AG09319 (cell line): ENCODE data around the gene PCSK5.

ENCODE experiments used
- DNase-seq: peaks from one replicate; pipeline ENCODE4 v3.0.0-alpha.2; 2010; ENCODE audit warnings: low read depth; ENCODE audit errors: extremely low read depth
- TF ChIP-seq, protein P1 (sequence below): IDR thresholded peaks from 2 replicates; pipeline ENCODE4 v1.5.1; 2011; ENCODE audit warnings: low read depth, mild to moderate bottlenecking, inconsistent platforms, low read length, moderate library complexity

The PCSK5 gene

DNA sequence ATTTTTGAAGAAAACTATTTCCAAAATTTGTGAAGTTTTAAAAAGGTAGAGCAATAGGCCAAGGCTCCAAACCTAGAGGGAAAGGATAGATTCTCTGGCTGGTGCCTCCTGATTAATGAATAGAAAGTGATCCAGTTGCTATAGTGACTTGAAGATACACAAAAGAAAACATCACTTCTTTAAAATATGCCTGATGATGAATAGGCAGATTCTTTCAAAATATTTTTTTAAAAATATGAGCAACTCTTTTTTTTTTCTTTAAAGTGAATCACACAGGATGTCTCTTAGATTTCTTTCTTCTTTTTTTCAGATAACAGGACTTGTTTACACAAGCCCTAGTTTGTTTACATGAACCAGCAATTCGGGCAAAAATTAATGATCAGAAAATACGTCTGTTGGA lies 379.3 kb downstream of the PCSK5 start:
- TF ChIP-seq, protein P1, sequence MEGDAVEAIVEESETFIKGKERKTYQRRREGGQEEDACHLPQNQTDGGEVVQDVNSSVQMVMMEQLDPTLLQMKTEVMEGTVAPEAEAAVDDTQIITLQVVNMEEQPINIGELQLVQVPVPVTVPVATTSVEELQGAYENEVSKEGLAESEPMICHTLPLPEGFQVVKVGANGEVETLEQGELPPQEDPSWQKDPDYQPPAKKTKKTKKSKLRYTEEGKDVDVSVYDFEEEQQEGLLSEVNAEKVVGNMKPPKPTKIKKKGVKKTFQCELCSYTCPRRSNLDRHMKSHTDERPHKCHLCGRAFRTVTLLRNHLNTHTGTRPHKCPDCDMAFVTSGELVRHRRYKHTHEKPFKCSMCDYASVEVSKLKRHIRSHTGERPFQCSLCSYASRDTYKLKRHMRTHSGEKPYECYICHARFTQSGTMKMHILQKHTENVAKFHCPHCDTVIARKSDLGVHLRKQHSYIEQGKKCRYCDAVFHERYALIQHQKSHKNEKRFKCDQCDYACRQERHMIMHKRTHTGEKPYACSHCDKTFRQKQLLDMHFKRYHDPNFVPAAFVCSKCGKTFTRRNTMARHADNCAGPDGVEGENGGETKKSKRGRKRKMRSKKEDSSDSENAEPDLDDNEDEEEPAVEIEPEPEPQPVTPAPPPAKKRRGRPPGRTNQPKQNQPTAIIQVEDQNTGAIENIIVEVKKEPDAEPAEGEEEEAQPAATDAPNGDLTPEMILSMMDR, result no peak
- no peak for DNase-seq

- TF ChIP-seq, protein P1, result no peak
- no peak for DNase-seq
Measured at GRCh38 chr9:76271755-76272154, 381.3 kb downstream of the PCSK5 start.

GRCh38 chr9:76289042-76289441 lies 398.6 kb downstream of the PCSK5 start:
- TF ChIP-seq, protein P1, result no peak

DNA sequence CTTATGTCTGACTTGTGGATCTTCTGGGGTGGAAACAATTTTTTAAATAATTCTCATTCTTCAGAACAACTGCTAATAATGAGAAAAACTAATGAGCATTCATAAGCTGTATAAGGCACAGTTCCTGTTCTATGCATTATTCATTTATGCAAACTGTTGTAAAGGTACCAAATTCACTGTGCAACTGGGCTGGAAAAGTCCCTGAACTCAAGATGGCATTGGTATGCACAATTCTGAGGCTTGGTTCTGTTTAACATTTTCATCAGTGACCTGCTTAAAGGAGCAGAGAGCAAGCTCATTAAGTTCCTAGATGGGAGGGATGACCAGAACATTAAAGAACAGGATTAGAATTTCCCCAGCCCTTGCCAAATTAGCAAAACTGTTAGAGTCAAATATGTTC lies 399.2 kb downstream of the PCSK5 start:
- DNase-seq, result no peak
- TF ChIP-seq, protein P1, result no peak

More at GRCh38 chr9:76289042-76289441, 398.6 kb downstream of the PCSK5 start:
- DNase-seq, result no peak

GRCh38 chr9:76290555-76290954 lies 400.1 kb downstream of the PCSK5 start:
- DNase-seq, result no peak
- TF ChIP-seq, protein P1, result no peak

DNA sequence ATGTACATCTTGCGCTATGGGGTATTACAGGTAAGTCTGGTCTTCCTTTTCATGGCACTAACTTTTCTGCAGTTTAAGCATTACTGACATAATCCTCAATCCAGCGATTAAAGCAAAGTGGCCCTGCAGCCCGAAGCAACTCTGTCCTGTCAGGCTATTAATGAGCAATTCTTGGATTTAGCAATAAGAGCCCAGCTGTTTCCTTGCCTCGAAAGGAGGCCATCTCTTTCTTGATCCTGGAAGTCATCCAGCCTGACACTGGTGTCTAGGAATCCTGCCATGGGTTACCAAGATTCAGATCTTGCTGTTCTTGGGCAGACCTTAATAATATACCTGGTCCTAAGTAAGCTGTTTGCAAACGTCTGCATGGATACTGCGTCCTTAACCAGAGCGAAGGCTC lies 401.8 kb downstream of the PCSK5 start:
- TF ChIP-seq, protein P1, result no peak
- DNase-seq, result no peak

DNA sequence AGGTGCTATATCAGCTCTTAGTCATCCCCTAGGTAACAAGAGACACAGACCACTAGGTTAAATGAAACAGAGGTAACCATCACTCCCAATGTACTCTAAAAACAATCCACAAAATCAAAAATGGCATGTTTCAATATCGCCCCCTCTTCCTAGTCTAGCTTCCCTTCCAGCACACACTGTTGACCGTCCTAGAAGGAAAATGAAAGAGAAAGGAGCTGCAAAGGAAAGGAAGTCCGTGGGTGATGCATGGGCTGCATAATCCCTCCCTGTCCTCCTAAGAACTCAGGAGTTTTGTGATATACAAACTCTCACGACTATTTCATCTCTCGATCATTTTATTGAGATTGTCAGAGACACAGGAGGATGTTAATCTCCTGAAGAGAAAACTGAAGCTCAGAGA lies 402.2 kb downstream of the PCSK5 start:
- TF ChIP-seq, protein P1, result no peak
- no peak for DNase-seq
